ENCODE measurements around the gene CNOT9.

DNA sequence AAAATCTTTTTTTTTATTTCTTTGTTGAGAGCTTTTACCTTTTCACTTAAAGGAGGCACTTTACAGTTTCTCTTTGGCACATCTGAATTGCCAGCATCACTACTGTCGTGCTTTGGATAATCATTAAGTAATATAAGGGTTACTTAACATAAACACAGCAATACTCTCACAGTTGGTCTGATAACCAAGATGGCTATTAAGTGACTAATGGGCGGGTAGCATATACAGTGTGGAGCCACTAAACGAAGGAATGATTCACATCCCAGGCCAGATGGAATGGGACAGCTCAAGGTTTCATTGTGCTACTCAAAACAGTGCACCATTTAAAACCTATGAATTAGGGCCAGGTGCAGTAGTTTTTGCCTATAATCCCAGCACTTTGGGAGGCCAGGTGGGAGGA is 28.6 kb upstream of the CNOT9 start:
- TF ChIP-seq, protein P1, sequence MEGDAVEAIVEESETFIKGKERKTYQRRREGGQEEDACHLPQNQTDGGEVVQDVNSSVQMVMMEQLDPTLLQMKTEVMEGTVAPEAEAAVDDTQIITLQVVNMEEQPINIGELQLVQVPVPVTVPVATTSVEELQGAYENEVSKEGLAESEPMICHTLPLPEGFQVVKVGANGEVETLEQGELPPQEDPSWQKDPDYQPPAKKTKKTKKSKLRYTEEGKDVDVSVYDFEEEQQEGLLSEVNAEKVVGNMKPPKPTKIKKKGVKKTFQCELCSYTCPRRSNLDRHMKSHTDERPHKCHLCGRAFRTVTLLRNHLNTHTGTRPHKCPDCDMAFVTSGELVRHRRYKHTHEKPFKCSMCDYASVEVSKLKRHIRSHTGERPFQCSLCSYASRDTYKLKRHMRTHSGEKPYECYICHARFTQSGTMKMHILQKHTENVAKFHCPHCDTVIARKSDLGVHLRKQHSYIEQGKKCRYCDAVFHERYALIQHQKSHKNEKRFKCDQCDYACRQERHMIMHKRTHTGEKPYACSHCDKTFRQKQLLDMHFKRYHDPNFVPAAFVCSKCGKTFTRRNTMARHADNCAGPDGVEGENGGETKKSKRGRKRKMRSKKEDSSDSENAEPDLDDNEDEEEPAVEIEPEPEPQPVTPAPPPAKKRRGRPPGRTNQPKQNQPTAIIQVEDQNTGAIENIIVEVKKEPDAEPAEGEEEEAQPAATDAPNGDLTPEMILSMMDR (IDR thresholded peaks at IDR 0.05): no peak
- no peak for TF ChIP-seq EZH2 (IDR thresholded peaks at IDR 0.05; ENCODE audit: borderline replicate concordance, insufficient read depth, low read depth, low read length, poor library complexity, severe bottlenecking)
